Nephron (organoid): Measurements from ENCODE around the gene GK.
"Not testable (repeated sequence)": the region's sequence is repeated elsewhere in the genome, so short reads cannot be mapped to it uniquely, and the experiment has no call there.

Source experiments
- H3K27ac Mint-ChIP-seq, 3 experiments: 2 replicates each; pipeline ENCODE4 v1.8.0; 2020; ENCODE audit warnings: mixed read lengths in 3 of 3, mild to moderate bottlenecking in 2 of 3, moderate library complexity in 1 of 3
- H3K27me3 Mint-ChIP-seq: 2 replicates; pipeline ENCODE4 v1.8.0; 2021; ENCODE audit warnings: low read depth, mild to moderate bottlenecking, moderate library complexity, mixed read lengths
- H3K36me3 Mint-ChIP-seq: 2 replicates; pipeline ENCODE4 v1.8.0; 2020; ENCODE audit warnings: low read depth, mixed read lengths
- H3K4me1 Mint-ChIP-seq: 2 replicates; pipeline ENCODE4 v1.8.0; 2020; ENCODE audit warnings: mixed read lengths
- H3K4me3 Mint-ChIP-seq, 3 experiments: 2 replicates each; pipeline ENCODE4 v1.8.0; 2020; ENCODE audit warnings: mild to moderate bottlenecking in 3 of 3, mixed read lengths in 3 of 3, moderate library complexity in 2 of 3
- H3K9me3 Mint-ChIP-seq: 2 replicates; pipeline ENCODE4 v1.8.0; 2020; ENCODE audit warnings: mixed read lengths
- CTCF ChIP-seq, 3 experiments: fragments of 200-600 bp; sonication (generic); IDR thresholded peaks; one replicate each; pipeline ENCODE4 v1.5.0; 2021; ENCODE audit warnings: antibody characterized with exemption in 3 of 3; ENCODE audit not compliant: unreplicated experiment in 3 of 3

Gene GK

GRCh38 chrX:30668581-30668980 lies 15.4 kb downstream of the GK start:
- H3K4me3 Mint-ChIP-seq, result no peak overlapping the region

DNA sequence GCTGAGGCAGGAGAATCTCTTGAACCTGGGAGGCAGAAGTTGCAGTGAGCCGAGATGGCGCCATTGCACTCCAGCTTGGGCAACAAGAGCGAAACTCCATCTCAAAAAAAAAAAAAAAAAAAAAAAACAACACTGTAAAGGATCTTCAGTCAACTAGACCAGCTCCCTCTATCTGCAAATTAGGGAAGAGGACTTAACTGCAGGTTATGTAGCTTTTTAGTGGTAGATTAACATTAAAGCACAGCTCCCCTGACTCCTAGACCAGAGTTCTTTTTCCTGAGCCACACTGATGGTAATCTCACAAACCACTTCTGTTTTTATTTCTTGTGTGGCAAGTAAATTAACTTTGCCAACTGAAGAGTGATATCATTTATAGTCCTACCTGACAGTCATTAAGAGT lies 18.0 kb downstream of the GK start:
- not testable (repeated sequence) for H3K27me3 Mint-ChIP-seq, H3K4me1 Mint-ChIP-seq, H3K9me3 Mint-ChIP-seq, H3K4me3 Mint-ChIP-seq, H3K27ac Mint-ChIP-seq
- H3K36me3 Mint-ChIP-seq, result peaks cover 34% of the 10 kb centered on the region

More at GRCh38 chrX:30668581-30668980, 15.4 kb downstream of the GK start:
- Mint-ChIP-seq H3K36me3 (peaks cover 33% of the 10 kb centered on the region), H3K27ac (no peak overlapping the region), H3K9me3 (no peaks in the 10 kb centered on the region), H3K4me1 (no peaks in the 10 kb centered on the region), H3K27me3 (no peaks in the 10 kb centered on the region)
- no peak for TF ChIP-seq CTCF (IDR thresholded peaks at IDR 0.05; ENCODE audit: unreplicated experiment in 3 of 3)

DNA sequence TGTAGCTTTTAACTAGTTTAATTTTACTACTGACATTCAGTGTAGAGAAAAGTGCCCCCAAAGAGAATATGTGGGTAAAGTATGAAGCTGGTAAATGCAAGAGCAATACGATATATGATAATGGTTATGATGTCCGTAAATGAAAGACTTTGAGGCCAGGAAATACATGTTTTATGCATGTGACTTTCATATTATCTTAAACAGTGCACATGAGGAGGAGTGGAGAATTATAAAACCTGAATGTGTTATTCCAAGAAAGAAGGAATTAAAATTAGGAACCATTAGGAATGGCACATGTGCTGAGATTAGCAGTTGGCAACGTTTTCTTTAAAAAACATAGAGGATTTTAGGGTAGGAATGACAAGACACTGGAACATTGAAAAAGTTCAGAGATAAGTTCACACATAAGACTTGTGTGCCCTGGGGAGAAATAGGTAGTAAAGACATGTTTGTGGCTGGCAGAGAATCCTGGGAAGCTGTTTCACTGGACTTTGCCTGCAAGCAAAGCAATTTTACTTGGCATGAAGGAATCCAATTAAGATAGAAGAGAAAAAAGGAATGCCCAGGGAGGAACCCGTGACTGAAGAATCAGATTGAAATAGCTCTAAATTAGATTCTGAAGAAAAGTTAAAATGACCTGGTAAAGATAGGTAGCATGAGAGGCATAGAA lies 20.0 kb downstream of the GK start:
- no peak for TF ChIP-seq CTCF (IDR thresholded peaks at IDR 0.05; ENCODE audit: unreplicated experiment in 3 of 3)
- Mint-ChIP-seq H3K27me3 (no peaks in the 10 kb centered on the region), H3K36me3 (peaks cover 36% of the 10 kb centered on the region), H3K27ac (peak overlapping the region; percentile 81 to 95 (median 93)), H3K4me3 (peak overlapping the region in 1 of 3 experiments; percentile 15), H3K4me1 (no peaks in the 10 kb centered on the region), H3K9me3 (no peaks in the 10 kb centered on the region)

DNA sequence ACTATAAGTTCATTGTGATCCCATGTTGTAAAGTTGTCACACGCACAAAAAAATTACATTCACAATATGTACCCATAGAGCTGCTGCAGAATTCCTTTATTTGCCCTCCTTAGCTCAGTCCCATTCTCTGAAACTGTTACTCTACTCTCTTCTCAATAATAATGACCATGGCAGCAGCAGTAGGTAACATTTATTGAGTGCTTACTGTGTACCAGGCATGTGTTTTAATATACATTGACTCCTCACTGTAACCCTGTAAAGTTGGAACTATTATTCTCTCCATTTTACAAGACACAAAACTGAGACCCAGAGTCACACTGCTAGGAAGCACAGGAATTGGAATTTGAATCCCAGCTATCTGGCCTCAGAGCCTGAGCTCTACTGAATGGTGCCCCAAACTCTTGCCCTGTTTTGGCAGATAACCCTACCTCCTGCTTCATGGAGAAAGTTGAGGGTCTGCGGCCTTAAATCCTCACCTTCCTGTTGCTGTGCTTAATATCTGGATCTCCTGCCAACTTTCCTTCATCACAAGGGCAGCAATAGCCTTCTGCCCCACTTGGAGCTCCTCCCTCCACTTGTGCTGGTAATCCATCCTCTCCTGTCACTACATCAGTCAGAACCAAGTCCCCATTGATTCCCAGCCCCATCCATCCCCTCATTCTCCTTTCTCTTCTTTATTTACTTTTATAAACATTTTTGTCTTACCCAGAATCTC lies 20.8 kb downstream of the GK start:
- Mint-ChIP-seq H3K27me3 (no peaks in the 10 kb centered on the region), H3K36me3 (peaks cover 29% of the 10 kb centered on the region), H3K4me1 (no peaks in the 10 kb centered on the region), H3K27ac (peak overlapping the region; percentile 81 to 95 (median 93)), H3K4me3 (no peak overlapping the region), H3K9me3 (no peaks in the 10 kb centered on the region)
- TF ChIP-seq CTCF (IDR thresholded peaks at IDR 0.05; ENCODE audit: unreplicated experiment in 3 of 3), result no peak

DNA sequence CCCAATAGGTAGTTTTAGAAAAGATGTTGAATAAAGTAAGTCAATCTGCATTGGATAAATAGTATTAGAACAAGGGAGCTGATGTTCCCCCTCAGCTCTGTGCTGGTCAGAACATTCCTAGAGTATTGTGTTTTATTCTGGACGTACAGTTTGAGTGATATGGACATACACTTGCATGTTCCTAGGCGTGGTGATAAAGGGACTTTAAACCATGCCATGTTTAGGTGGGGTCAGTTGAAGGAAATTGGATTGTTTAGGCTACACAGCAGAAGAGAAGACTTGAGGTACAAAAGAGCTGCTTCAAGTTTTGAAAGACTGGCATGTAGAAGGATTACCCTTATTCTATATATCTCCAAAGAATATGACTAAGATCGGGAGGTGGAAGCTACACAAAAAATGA lies 21.6 kb downstream of the GK start:
- no peak for TF ChIP-seq CTCF (IDR thresholded peaks at IDR 0.05; ENCODE audit: unreplicated experiment in 3 of 3)
- Mint-ChIP-seq H3K9me3 (no peaks in the 10 kb centered on the region), H3K4me3 (no peak overlapping the region), H3K27me3 (no peaks in the 10 kb centered on the region), H3K36me3 (peaks cover 32% of the 10 kb centered on the region), H3K27ac (peak overlapping the region in 1 of 3 experiments; percentile 93), H3K4me1 (no peaks in the 10 kb centered on the region)

GRCh38 chrX:30679369-30679768 lies 26.1 kb downstream of the GK start:
- peaks cover 20% of the 10 kb centered on the region for H3K36me3 Mint-ChIP-seq
- peak overlapping the region; percentile 6 to 59 (median 52) for H3K27ac Mint-ChIP-seq
- H3K4me3 Mint-ChIP-seq, result no peak overlapping the region
- no peaks in the 10 kb centered on the region for H3K27me3 Mint-ChIP-seq
- TF ChIP-seq CTCF (IDR thresholded peaks at IDR 0.05; ENCODE audit: unreplicated experiment in 3 of 3), result no peak
- H3K4me1 Mint-ChIP-seq, result no peaks in the 10 kb centered on the region
- H3K9me3 Mint-ChIP-seq, result no peaks in the 10 kb centered on the region
